DMS 273 treated with DMSO at 0.1 percent for 48 hours (cell line): Measurements from ENCODE around the gene EPHA2.

Experiments
- DNase-seq: peaks from one replicate; lab custom pipeline; 2025; lab: John Stamatoyannopoulos, UW

Gene EPHA2

DNA sequence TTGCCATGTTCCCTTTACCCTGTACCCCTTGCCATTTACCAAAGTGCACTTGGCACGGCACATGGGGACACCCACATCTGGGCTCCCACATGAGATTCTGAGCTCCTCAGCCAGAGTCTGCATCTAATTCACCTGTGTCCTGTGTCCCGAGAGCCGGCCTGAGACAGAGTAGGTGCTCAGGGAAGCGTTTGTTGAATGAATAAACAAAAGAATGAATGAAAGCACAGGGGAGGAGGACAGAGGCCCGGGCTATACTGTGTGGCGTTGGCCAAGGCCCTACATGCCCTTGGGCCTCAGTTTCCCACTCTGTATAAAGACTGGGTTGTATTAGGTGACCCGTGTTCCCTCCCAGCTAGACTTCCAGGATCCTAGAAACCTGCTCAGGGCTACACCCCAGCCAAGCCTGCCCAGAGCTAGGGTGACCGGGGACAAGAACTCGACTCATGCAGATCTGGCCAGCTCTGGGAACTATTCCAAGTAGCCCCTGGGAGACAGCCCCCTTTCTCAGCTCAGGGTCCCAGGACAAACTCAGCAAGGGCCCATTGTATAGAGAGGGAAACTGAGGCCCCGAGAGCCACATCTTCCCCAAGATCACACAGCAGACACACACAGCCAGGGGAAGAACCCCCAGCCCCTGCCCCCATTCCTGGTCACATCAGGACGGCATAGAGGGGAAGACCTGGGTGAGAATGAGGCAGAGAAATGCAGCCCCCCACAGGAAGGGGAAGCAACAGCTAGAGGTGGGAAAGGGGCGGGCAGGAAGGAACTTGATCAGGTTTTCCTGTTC, 6.0 kb downstream of the EPHA2 start:
- DNase-seq, result no peak

DNA sequence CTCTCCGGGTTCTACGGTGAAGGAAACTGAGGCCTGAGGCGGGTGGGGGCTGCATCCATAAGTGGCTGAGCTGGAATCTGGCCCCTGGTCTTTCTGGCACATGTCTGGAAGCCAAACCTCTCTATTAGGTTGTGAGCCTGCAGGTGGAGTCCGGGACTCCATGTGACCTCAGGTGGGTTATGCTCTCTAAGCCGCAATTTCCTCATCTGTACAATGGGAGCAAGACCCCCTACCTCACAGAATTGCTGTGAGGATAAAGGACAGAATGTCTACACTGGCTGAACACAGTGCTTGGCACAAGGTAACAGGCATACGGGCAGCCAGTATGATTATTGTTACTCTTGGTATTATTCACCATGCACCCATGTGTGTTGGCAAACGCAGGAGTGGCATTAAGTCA, 6.7 kb downstream of the EPHA2 start:
- no peak for DNase-seq

DNA sequence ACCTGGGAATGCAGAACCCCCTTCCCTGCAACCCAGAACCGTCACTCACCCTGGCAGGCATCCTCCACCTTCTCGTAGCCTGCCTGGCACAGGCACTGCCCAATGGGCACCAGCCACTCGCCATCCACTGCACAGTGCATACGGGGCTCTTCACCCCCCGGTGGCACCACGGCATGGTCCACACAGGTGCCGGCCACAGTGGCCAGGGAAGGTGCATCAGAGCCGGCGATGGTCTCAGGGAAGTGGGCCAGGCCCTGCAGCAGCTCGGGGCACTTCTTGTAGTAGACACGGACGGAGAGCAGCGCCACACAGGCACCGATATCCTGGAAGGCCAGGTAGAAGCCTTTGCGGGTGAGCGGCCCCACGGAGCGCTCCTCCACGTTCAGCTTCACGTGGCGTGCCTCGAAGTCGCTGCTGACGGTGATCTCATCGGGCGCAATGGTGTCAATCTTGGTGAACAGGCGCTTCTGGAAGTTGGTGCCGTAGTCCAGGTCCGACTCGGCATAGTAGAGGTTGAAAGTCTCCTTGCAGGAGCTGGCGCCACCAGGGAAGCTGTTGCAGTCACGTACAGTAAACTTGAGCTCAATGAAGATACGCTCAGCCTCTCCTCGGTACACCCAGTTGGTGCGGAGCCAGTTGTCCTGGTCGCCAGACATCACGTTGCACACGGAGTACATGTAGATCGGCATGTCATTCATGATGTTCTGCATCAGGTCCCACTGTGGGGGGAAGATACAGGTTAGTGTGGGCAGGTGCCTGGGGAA, 7.4 kb downstream of the EPHA2 start:
- no peak for DNase-seq

DNA sequence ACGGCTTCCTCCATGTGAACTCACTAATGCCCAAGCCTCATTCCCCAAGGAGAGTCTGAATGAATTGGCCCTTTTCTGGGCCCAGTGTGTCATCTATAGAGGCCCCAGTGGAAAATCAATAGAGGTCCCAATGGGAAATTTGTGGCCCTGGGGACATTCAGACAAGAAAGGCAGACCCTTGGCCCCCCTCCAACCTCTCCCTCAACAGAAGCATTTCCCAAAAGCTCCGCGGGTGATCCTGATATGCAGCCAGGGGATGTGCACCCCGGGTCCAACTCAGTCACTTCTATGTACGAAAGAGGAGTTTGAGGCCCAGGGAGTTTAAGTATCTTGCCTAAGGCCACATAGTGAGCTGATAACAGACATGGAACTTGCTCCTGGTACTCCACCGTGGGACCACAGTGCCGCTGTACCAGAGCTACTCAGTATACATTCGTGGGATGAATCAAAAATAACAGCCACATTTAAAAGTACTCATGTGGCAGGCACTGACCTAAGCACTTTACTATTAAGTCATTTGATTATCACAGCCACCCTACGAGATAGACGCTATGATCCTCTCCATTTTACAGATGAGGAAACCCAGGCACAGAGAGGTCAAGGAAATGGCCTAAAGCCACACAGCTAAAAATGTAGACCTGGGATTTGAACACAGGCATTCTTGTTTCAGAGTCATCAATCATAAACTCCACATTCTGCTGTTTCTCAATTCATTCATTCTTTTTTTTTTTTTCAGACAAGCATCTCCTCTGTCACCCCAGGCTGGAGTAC, 8.5 kb downstream of the EPHA2 start:
- no peak for DNase-seq

DNA sequence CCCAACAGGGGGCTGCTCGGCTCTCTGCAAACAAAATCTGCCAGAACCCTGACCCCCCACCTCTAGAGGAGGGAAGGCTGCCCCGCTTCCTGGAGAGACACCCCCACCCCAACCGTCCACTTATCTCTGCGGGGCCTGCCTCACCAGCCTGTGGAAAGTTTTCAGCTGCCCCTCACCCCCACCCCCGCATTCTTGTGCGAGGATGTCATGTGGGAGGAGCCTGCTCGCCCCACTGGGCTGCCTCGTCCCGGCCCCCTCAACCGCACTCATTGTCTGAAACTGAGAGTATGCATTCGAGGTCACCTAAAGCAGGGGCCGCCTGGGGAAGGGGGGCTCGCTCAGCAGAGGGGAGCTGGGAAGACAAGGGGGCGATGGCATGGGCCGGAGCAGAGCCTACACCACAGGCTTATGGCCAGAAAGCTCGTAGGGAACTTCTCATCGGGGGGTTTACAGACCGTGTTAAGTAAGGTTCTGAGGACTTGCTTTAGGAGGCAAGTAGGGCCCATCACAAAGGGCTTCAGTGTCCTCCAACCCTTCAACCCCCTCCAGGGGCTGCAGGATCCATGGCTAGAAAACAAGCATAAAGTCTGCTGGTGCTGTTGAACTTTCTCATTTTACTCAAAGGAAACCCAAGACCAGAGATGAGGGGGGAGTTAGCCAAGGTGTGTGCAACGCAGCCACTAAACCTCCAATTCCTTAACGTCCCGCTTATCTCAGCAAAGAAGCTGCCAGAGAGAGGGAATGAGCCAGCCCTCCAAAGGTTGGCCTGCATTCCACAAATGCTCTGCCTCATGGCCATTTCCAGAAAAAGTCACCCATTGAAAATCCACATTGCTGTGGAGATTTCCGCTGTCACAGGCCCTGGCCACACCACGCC, 9.4 kb downstream of the EPHA2 start:
- DNase-seq, result no peak

DNA sequence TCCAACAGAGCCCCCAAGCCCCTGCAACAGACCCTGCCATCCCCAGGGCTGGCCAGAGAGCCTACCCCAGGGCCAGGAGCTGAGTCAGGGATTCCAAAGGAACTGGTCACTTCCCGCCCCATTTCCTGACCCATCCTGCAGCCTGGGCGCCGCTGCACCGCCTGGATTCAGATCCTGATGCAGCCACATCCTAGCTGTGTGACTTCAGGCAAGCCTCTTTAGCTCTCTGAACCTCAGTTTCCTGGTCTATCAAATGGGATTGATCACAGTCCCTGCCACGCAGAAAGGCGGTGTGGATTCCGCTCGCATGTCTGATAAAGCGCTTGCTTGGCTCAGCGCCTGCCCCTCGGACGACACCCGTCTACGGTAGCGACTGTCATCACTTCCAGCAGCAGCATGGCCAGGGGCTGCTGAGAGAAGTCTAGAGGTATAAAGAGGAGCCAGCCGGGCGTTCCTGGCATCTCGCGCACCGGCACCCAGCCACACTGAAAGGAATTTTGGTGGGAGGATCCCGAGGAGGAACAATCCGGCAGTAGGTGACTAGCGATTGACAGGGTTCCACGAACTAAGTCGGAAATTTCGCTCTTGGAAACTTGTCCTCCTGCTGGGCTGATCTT, 10.1 kb downstream of the EPHA2 start:
- DNase-seq, result no peak

DNA sequence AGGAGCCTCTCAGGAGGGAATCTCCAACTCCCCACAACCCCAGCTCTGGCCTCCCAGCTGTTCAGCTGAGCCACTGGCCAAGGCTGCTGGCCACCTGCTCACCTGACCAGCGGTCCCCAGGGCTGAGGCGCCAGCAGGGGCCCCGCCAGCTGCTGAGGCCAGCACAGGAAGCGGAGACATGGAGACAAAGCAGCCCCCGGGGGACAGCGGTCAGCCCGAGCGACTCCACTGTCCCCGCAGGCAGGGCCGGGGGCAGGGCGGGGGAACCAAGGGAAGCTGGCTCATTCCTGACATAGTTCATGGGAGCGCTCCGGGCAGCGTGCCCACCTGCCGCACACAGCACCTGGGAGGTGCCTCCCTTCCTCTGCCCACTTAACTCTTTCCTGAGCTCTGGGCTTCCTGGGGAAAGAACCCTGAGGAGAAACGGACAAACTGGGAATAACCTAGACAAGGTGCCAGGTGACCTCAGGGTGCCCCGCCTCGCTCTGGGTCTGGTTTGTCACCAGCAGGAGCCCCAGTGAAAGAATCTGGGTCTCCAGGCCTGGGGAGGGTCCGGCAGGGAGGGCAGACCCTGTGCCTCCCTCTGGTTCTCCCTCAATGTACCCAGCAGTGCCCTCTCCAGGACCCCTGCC, 10.7 kb downstream of the EPHA2 start:
- DNase-seq, result no peak

DNA sequence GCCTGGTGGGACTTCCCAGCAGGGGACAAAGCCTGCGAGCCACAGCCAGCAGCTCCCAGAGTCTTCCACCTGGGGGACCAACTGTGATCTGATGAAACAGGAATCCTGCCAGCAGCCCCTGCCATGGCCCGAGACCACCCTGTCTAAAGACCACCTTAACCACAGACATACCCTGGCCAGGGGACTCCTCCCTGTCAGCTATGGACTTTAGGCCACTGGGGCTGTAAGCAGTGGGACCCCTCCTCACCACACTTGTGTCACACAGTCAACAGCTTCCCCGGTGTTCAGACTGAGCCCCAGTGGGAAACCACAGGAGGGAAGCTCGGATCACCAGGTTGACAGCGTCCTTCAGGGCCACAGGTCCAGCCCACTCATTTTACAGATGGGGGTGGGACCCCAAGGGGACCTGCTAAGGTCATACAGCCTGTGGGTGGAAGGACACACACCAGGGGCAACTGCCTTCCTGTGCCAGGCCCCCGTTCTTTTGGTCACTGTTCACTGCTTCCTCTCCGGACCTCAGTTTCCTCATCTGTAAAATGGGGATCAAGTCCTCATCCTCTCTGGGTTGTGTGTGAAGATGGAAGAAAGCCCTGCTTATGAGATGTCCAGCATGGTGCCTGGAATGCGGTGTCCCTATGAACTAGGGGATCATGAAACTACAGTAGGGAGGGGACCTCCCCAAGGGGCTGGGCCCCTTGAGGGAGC, 11.4 kb downstream of the EPHA2 start:
- DNase-seq, result no peak

DNA sequence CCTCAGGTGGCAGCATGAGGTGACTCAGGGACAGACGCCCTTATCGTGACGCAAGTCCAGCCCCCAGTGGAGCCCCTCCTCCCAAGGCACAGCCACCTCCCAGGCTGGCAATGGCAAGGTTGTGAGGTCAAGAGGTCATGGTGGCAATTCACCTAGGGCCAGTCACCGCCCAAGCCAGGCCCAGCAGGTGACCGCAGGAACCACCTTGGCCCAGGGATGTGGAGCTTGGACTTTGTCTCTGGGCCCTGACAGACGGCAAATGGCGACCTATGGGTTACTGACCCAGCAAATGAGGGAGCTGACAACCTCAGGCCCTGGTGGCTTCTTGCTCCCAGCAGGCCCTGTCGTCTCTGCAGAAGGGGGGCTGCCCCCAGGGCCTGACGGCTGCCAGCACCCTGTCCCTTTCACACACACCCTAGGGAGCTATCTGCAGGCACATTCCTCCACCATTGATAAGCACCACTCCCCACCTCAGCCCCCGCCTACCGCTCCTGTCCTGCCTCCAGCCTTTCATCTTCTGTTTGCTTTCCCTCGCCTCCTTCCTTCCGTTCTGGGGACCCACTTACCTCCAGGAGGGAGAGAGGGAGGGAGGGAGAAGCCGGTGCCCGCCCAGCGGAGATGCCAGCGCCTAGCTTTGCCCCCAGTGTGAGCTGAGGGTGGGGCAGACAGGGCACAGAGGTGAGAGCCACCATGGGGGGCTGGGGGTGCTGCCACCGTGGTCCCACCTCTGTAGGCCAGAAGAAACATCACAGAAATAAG, 12.1 kb downstream of the EPHA2 start:
- DNase-seq, result no peak

DNA sequence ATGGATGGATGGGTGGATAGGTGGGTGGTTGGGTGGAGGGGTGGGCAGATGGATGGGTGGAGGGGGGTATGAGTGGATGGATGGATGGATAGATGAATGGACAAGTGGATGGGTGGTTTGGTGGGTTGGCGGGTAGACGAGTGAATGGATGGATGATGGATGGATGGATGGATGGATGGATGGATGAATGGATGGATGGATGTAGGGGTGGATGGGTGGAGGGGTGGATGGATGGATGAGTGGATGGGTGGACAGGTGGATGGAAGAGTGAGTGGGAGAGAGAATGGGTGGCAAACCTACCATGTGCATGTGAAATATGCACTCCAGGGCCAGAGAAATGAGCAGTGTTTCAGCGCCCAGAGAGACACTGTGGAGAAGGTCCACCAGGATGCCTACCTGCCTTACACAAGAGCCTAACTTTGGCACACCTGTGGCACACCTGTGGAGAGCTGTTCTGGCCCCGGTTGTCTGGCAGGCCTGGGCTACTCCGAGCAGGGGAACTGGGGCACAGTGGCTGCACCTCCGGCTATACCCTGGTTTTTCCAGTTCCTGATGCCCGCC, 12.8 kb downstream of the EPHA2 start:
- no peak for DNase-seq

DNA sequence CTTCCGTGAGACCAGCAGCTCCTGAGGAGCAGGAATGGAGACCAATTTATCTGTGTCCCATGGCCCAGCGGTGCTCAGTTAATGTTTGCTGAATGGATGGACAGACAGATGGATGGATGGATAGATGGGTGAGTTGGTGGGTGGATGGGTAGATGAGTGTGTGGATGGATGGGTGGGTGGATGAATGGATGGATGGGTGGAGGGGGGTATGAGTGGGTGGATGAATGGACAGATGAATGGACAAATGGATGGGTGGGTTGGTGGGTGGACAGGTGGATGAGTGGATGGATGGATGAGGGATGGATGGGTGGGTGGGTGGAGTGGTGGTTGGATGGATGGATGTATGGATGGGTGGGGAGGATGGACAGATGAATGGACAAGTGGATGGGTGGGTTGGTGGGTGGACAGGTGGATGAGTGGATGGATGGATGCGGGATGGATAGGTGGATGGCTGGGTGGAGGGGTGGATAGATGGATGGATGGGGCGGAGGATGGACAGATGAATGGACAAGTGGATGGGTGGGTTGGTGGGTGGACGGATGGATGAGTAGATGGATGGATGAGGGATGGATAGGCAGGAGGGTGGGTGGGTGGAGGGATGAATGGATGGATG, 13.4 kb downstream of the EPHA2 start:
- no peak for DNase-seq

DNA sequence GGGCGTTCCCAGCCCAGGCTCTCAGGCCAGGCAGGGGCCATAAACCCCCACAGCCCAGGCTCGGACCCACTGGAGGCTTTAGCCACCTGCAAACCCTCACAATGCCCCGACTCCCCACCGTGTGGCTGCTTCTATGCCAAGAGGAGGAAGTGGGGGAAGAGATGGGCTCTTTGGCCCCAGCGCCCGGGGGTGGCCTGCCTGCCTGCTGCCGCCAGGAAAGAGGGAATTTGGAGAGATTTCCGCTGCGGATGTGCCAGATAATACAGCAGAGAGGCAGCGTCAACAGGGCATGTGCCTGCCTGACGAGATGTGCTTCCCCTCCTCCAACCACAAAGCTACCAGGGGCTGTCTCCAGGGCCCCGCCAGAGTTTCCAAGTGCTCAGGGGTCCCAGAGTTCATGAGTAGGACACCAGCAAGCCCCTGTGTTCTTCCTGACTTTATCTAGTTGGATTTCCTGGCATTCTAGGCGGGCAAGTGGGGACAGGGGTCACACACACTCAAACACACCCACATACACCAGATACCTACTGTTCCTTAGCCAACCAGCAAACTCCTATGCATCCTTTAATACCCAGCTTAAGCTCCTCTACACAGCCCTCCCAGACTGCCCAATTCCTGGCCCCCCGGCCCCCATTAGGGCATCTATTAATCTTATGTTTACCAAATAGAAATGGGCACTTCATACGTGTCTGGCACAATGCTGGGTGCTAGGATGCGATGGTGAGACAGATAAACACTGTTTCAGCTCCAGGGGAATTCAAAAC, 14.1 kb downstream of the EPHA2 start:
- no peak for DNase-seq

DNA sequence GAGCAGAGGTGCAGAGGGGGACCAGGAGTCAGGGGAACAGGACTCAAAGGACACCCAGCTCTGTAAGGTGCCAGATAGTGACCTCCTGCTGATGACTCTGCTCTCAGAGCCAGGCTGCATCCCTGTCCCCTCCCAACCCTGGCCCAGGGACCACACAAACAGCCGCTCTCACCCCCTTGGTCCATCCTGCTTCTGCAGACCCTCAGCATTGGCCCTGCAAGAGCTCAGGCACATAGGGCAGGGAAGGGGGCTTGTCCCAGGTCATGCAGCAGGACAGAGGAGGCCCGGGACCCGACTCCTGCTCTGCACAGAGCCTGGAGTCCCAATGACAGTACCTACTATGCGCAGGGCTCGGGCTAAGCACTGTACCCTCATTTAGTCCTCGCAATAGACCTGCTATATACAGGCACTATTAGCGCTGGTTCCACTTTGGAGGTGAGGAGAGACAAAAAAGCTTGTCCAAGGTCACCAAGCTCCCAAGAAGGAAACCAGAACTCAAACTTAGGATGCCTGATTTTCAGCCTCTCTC, 15.7 kb downstream of the EPHA2 start:
- no peak for DNase-seq

DNA sequence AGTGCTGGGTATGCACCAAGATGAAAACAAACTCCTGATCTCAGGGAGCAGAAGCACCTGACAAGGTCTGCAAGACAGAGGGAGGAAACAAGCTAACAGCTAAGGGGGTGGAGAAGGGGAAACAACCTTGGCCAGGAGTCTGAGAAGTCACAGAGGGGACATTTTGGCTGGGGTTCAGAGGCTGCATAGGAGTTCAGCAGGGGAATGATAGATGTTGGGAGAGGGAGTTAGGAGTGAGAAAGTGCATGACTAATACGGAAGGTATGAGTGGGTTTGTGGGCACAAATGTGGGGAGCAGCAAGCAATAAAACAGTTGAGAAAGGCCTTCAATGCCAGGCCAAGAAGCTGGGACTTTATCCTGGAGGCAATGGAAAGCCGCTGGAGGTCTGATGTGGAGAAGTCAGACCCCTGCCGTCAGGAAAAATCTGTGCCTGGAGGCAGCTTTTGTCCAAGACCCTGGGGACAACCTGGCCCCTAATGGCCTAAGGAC, 16.4 kb downstream of the EPHA2 start:
- DNase-seq, result no peak

DNA sequence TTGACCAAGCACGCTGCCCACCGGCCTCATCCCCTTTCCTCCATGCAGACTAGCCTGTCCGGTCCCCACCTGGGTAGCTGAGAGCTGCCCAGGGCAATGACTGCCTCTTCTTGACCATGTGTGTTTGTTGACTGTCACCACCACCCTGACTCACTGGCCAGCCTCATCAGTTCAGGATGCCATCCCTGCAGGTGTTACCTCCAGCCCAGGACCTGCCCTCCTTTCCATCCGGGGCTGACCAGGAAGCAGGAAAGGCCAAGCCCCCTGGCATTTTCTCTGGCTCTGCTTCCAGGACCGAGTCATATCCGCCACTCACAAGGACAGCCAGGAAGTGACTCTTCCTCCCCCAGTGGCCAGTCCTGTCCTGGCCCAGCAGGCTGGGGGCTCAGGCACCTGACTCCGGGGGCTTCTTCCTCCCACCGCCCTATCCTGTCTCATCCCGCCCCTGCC, 17.1 kb downstream of the EPHA2 start:
- DNase-seq, result no peak

DNA sequence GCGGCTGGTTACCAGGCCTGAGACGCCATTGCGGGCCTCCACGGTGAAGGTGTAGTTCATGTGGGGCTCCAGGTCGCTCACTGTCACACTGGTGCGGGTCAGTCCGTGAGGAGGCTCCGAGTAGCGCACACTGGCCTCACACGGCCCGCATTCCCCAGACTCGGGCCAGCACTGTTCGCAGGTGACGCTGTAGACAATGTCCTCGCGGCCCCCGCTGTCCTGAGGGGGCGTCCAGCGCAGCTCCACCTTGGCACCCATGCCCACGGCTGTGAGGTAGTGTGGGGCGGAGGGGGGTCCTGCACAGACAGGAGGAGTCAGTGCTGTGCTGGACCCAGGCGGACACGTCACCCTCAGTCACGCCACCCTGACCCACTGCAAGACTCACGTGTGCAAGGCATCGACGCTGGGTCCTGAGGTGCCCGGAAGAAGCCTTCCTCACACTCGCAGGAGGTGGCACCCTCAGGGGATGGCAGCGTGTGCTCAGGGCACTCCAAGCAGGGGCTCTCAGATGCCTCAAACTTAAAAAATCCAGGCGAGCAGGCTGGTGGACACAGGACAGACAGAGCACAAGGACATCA, 17.9 kb downstream of the EPHA2 start:
- DNase-seq, result no peak

DNA sequence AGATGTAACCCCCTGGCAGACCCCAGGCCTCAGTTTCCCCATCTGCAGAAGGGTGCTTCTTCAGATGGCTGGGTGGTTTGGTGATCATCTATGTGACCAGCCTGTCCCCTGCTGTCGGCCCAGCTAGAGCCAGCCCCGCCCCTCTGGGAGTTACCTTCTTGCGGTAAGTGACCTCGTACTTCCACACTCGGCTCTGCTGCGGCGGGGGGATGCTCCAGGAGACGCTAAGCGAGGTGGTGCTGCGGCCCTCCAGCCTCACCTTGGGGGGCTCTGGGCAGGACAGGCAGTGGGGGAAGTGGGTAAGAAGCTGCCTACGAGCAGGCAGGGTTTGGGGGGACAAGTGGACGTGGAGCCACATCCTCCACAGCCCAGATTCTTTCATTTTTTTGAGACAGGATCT, 20.4 kb downstream of the EPHA2 start:
- no peak for DNase-seq
